HG03558 (cell line): Measurements from ENCODE around the gene SOWAHD.
"Not testable (repeated sequence)": the region's sequence is repeated elsewhere in the genome, so short reads cannot be mapped to it uniquely, and the experiment has no call there.

Experiments used
- ATAC-seq: cut with Tn5 transposase; IDR thresholded peaks from one replicate; pipeline ENCODE4 v1.9.1; 2021; ENCODE audit warnings: moderate number of reproducible peaks; ENCODE audit not compliant: unreplicated experiment; ENCODE audit errors: extremely low read depth

The SOWAHD gene

GRCh38 chrX:119757979-119758730, at the start of gene SOWAHD:
TSS of gene SOWAHD (plus strand) at chrX:119758588. CDS start at chrX:119758668, 80 bp downstream.
- ATAC-seq: no peak

- no peak for ATAC-seq
These were observed 49.5 kb upstream of the SOWAHD start for GRCh38 chrX:119708936-119709335.

GRCh38 chrX:119709630-119710029, 48.8 kb upstream of the SOWAHD start:
- no peak for ATAC-seq

GRCh38 chrX:119721487-119721886, 36.9 kb upstream of the SOWAHD start:
- no peak for ATAC-seq

- ATAC-seq: no peak
These were observed 36.5 kb upstream of the SOWAHD start for GRCh38 chrX:119721926-119722325.

- ATAC-seq: no peak
These were observed 31.4 kb upstream of the SOWAHD start for GRCh38 chrX:119726900-119727555.

- no peak for ATAC-seq
These were observed 29.9 kb upstream of the SOWAHD start for GRCh38 chrX:119728487-119728886.

GRCh38 chrX:119729408-119730201, 28.8 kb upstream of the SOWAHD start:
- no peak for ATAC-seq

- no peak for ATAC-seq
These were observed 23.5 kb upstream of the SOWAHD start for GRCh38 chrX:119734897-119735339.

GRCh38 chrX:119735467-119735866, 22.9 kb upstream of the SOWAHD start:
- ATAC-seq: no peak

GRCh38 chrX:119736206-119736764, 22.1 kb upstream of the SOWAHD start:
- ATAC-seq: no peak

- no peak for ATAC-seq
These were observed 19.6 kb upstream of the SOWAHD start for GRCh38 chrX:119738742-119739141.

GRCh38 chrX:119745283-119745848, 13.0 kb upstream of the SOWAHD start:
- no peak for ATAC-seq

GRCh38 chrX:119750131-119750530, 8.3 kb upstream of the SOWAHD start:
- not testable (repeated sequence) for ATAC-seq

GRCh38 chrX:119750751-119751150, 7.6 kb upstream of the SOWAHD start:
- ATAC-seq: not testable (repeated sequence)

- ATAC-seq: no peak
These were observed 5.4 kb upstream of the SOWAHD start for GRCh38 chrX:119753001-119753400.

GRCh38 chrX:119753639-119754257, 4.6 kb upstream of the SOWAHD start:
- ATAC-seq: no peak

- ATAC-seq: peak; percentile 77
These were observed 2.3 kb upstream of the SOWAHD start for GRCh38 chrX:119755981-119756533.

GRCh38 chrX:119756926-119757635, 1.3 kb upstream of the SOWAHD start:
- no peak for ATAC-seq
